Brain pericyte (primary cell): Measurements from ENCODE around the gene LRRK1.

Experiments used
- DNase-seq: peaks from one replicate; pipeline ENCODE4 v3.0.0-alpha.2; 2012; ENCODE audit warnings: low read depth, low spot score

Gene LRRK1

GRCh38 chr15:100914876-100915275 is 4.3 kb upstream of the LRRK1 start:
- DNase-seq = no peak

- no peak for DNase-seq
Observed at GRCh38 chr15:100918034-100918689, 995 bp upstream of the LRRK1 start.

GRCh38 chr15:100919481-100920405 is 586 bp downstream of the LRRK1 start:
- DNase-seq = no peak

- no peak for DNase-seq
Observed at GRCh38 chr15:100920516-100921135, 1.5 kb downstream of the LRRK1 start.

GRCh38 chr15:100922192-100923040 is 3.3 kb downstream of the LRRK1 start:
- DNase-seq = no peak

- DNase-seq = no peak
Observed at GRCh38 chr15:100923076-100923475, 3.9 kb downstream of the LRRK1 start.

GRCh38 chr15:100923902-100924301 is 4.7 kb downstream of the LRRK1 start:
- DNase-seq = no peak

- no peak for DNase-seq
Observed at GRCh38 chr15:100924436-100924835, 5.3 kb downstream of the LRRK1 start.

GRCh38 chr15:100925480-100925879 is 6.3 kb downstream of the LRRK1 start:
- DNase-seq = no peak

GRCh38 chr15:100926258-100926657 is 7.1 kb downstream of the LRRK1 start:
- DNase-seq = no peak

- DNase-seq = no peak
Observed at GRCh38 chr15:100926971-100927756, 8.0 kb downstream of the LRRK1 start.

- no peak for DNase-seq
Observed at GRCh38 chr15:100928632-100929280, 9.6 kb downstream of the LRRK1 start.

- DNase-seq = no peak
Observed at GRCh38 chr15:100929641-100930042, 10.5 kb downstream of the LRRK1 start.

GRCh38 chr15:100930306-100930848 is 11.2 kb downstream of the LRRK1 start:
- DNase-seq = no peak

- DNase-seq = no peak
Observed at GRCh38 chr15:100931143-100931890, 12.2 kb downstream of the LRRK1 start.

GRCh38 chr15:100932676-100933348 is 13.7 kb downstream of the LRRK1 start:
- no peak for DNase-seq

GRCh38 chr15:100934166-100934565 is 15.0 kb downstream of the LRRK1 start:
- no peak for DNase-seq

- DNase-seq = no peak
Observed at GRCh38 chr15:100934726-100935125, 15.6 kb downstream of the LRRK1 start.

GRCh38 chr15:100937171-100937570 is 18.0 kb downstream of the LRRK1 start:
- no peak for DNase-seq
